HL-60 (cell line): Measurements from ENCODE around the gene SLC44A5.
"Not testable (repeated sequence)": the region's sequence is repeated elsewhere in the genome, so short reads cannot be mapped to it uniquely, and the experiment has no call there.

Source experiments
- DNase-seq, 2 experiments: peaks; one replicate each; pipeline ENCODE4 v3.0.0-alpha.2; 2010 to 2020; ENCODE audit warnings: low read depth in 1 of 2, low spot score in 1 of 2
- H3K27ac ChIP-seq: fragments of 250-450 bp; sonication (Bioruptor Pico); replicated peaks from 2 replicates; pipeline ENCODE4 v1.5.1; 2020; ENCODE audit warnings: mild to moderate bottlenecking, moderate library complexity
- H3K27me3 ChIP-seq: fragments of 250-450 bp; sonication (Bioruptor Pico); 2 replicates; pipeline ENCODE4 v1.5.1; 2021; ENCODE audit warnings: mild to moderate bottlenecking, moderate library complexity; ENCODE audit not compliant: insufficient read depth, poor library complexity, severe bottlenecking
- H3K4me3 ChIP-seq: replicated peaks from 2 replicates; pipeline ENCODE4 v1.5.1; 2011; ENCODE audit warnings: mild to moderate bottlenecking, control low read depth, low read length; ENCODE audit not compliant: insufficient read depth
- GABPA ChIP-seq: IDR thresholded peaks from 2 replicates; pipeline ENCODE4 v1.6.1; 2012; ENCODE audit warnings: low read depth
- POLR2AphosphoS5 ChIP-seq: IDR thresholded peaks from 2 replicates; pipeline ENCODE4 v1.6.1; 2012; ENCODE audit warnings: low read depth
- SPI1 ChIP-seq: IDR thresholded peaks from 2 replicates; pipeline ENCODE4 v1.6.1; 2012; ENCODE audit warnings: low read depth, mild to moderate bottlenecking, borderline replicate concordance
- TF ChIP-seq, protein P1 (sequence below): IDR thresholded peaks from 2 replicates; pipeline ENCODE4 v1.6.1; 2012; ENCODE audit warnings: low read depth; ENCODE audit not compliant: insufficient replicate concordance
- TF ChIP-seq, protein P2 (sequence below): IDR thresholded peaks from one replicate; pipeline ENCODE4 v1.5.1; 2011; ENCODE audit warnings: low read length, control low read depth, inconsistent platforms; ENCODE audit not compliant: insufficient read depth

Gene SLC44A5

DNA sequence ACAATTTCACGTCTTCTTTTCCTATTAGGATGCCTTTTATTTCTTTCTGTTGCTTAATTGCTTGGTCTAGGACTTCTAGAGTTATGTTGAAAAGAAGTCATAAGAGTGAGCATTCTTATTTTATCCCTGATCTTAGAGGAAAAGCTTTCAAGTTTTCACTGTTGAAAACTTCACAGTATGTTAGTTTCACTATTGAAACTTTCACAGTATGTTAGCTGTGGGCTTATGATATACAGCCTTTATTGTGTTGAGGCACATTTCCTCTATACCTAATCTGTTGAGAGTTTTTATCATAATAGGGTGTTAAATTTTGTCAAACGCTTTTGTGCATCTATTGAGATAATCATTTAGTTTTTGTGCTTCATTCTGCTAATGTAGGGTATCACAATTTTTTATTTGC lies 249.7 kb downstream of the SLC44A5 start:
- no peak for DNase-seq
- TF ChIP-seq, protein P1, sequence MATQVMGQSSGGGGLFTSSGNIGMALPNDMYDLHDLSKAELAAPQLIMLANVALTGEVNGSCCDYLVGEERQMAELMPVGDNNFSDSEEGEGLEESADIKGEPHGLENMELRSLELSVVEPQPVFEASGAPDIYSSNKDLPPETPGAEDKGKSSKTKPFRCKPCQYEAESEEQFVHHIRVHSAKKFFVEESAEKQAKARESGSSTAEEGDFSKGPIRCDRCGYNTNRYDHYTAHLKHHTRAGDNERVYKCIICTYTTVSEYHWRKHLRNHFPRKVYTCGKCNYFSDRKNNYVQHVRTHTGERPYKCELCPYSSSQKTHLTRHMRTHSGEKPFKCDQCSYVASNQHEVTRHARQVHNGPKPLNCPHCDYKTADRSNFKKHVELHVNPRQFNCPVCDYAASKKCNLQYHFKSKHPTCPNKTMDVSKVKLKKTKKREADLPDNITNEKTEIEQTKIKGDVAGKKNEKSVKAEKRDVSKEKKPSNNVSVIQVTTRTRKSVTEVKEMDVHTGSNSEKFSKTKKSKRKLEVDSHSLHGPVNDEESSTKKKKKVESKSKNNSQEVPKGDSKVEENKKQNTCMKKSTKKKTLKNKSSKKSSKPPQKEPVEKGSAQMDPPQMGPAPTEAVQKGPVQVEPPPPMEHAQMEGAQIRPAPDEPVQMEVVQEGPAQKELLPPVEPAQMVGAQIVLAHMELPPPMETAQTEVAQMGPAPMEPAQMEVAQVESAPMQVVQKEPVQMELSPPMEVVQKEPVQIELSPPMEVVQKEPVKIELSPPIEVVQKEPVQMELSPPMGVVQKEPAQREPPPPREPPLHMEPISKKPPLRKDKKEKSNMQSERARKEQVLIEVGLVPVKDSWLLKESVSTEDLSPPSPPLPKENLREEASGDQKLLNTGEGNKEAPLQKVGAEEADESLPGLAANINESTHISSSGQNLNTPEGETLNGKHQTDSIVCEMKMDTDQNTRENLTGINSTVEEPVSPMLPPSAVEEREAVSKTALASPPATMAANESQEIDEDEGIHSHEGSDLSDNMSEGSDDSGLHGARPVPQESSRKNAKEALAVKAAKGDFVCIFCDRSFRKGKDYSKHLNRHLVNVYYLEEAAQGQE, result no peak
- no peak for TF ChIP-seq SPI1
- TF ChIP-seq GABPA, result no peak
- TF ChIP-seq, protein P2, sequence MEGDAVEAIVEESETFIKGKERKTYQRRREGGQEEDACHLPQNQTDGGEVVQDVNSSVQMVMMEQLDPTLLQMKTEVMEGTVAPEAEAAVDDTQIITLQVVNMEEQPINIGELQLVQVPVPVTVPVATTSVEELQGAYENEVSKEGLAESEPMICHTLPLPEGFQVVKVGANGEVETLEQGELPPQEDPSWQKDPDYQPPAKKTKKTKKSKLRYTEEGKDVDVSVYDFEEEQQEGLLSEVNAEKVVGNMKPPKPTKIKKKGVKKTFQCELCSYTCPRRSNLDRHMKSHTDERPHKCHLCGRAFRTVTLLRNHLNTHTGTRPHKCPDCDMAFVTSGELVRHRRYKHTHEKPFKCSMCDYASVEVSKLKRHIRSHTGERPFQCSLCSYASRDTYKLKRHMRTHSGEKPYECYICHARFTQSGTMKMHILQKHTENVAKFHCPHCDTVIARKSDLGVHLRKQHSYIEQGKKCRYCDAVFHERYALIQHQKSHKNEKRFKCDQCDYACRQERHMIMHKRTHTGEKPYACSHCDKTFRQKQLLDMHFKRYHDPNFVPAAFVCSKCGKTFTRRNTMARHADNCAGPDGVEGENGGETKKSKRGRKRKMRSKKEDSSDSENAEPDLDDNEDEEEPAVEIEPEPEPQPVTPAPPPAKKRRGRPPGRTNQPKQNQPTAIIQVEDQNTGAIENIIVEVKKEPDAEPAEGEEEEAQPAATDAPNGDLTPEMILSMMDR, result no peak
- no peak for TF ChIP-seq POLR2AphosphoS5
- no peak overlapping the region for H3K27ac ChIP-seq
- no peak overlapping the region for H3K4me3 ChIP-seq
- H3K27me3 ChIP-seq, result no peaks in the 10 kb centered on the region

DNA sequence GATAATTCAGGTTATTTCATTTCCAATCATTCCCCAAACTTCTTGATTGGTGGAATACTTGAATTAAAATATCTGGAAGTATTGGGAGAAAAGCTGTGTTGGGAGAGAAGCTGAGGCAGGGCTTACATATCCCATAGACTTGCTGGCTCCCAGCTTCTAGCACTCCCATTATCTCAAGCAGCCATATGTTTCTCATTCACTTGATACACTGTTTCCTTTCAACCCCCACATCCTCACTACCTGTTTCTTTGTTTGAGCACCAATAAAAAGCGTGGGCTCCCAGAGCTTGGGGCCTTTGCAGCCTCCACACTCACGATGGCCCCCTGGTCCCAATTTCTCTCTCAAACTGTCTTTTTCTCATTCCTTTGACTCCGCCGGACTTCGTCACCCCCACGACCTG lies 256.6 kb downstream of the SLC44A5 start:
- not testable (repeated sequence) for DNase-seq, H3K4me3 ChIP-seq, H3K27ac ChIP-seq, H3K27me3 ChIP-seq

DNA sequence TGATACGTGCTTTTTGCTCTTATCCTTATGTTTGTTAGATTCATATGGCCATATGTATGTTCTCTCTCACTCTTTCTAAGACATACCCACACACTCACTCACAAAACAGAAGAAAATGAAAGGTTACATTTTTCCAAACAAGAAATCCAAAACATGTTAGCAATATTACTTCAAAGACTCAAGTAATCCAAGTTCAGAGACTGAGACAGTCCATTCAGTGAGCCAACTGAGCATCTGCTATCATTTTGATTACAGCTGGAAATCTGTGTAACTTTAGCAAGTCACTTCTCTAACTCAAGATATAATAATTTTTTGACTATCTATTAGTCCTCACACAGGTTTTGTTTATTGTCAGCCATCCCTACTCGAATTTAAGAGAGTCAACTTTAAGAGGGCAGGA lies 257.9 kb downstream of the SLC44A5 start:
- no peak overlapping the region for H3K4me3 ChIP-seq
- no peak overlapping the region for H3K27ac ChIP-seq
- DNase-seq, result no peak
- no peaks in the 10 kb centered on the region for H3K27me3 ChIP-seq
- TF ChIP-seq, protein P1, result no peak
- no peak for TF ChIP-seq POLR2AphosphoS5
- TF ChIP-seq, protein P2, result no peak
- no peak for TF ChIP-seq GABPA
- no peak for TF ChIP-seq SPI1

DNA sequence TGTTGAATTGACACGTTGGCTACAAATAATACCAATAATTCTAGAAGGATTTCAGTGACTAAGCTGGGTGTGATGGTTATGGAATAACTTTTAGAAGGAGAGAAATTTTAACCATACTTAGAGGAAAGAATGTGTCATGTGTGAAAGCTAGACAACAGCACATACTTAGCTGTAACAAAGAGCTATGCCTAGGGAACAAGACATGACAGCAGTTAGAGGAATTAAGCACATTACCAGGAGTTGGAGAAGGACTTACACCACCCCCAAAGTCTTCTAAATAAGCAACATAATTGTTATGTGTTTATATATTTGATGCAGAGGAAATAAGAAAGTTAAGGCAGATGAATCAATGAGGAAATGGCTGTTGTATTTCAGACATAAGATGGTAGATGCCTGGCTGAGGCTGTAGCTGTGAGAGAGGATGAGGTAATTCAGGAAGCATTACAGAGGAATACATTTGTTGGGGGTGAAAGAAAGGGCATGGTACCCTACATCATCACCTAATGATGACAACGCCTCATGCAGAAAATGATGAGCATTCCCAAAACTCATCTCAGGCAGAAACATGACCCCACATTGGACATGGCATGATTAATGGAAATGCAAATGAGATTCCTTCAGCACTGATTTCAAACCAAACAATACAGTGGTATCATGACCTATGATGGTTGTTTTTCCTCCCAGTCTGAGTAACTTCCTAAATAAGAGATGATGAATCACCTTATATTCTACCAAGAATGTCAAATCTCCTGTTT lies 265.2 kb downstream of the SLC44A5 start:
- no peak for DNase-seq
- Histone ChIP-seq H3K4me3 (no peak overlapping the region), H3K27me3 (no peaks in the 10 kb centered on the region), H3K27ac (no peak overlapping the region)
- TF ChIP-seq SPI1 (no peak), GABPA (no peak), POLR2AphosphoS5 (no peak)
- TF ChIP-seq, protein P1, result no peak
- TF ChIP-seq, protein P2, result no peak
